ENCODE results near the gene ZFP82. TPM values are rescaled to one million over a fixed set of nuclear protein-coding genes. Genes with fewer than 3 reads are reported as not detected.

ZFP82 gene
- total RNA-seq, 1 experiment from 2014 or later = 14.9 TPM

- no peak for DNase-seq (ENCODE audit: low spot score)
- no peak for TF ChIP-seq EZH2 (IDR thresholded peaks at IDR 0.05; ENCODE audit: borderline replicate concordance, low read depth, low read length, poor library complexity, severe bottlenecking)
- Histone ChIP-seq H3K36me3 (ENCODE audit: insufficient read depth, low read length, poor library complexity, severe bottlenecking) (peaks cover 35% of the 10 kb centered on the region), H3K27ac (ENCODE audit: low read depth, low read length, poor library complexity, severe bottlenecking) (no peak overlapping the region), H3K4me3 (ENCODE audit: low read depth, low read length, poor library complexity, severe bottlenecking) (no peak overlapping the region), H3K9me3 (ENCODE audit: low read depth, low read length, poor library complexity, severe bottlenecking) (peaks cover 65% of the 10 kb centered on the region), H3K4me1 (ENCODE audit: insufficient read depth, low read length, poor library complexity, severe bottlenecking) (no peaks in the 10 kb centered on the region), H3K27me3 (replicated peaks; ENCODE audit: insufficient read depth, low read depth, low read length, poor library complexity) (no peaks in the 10 kb centered on the region)
- intact Hi-C loops (cut with micrococcal nuclease; ENCODE audit: unreplicated experiment) = no loop called here
- no TSS peak for BruUV-seq (replicated peaks)
- ChIA-PET POLR2A (ENCODE audit: low non-redundant PET) (no interaction called here), CTCF (no interaction called here)
Measured at GRCh38 chr19:36449059-36449670, 30.7 kb upstream of the ZFP82 start.

- TF ChIP-seq EZH2 (IDR thresholded peaks at IDR 0.05; ENCODE audit: borderline replicate concordance, low read depth, low read length, poor library complexity, severe bottlenecking) (no peak), CTCF (conservative IDR thresholded peaks at IDR 0.05; ENCODE audit: low read depth, low read length) (no peak)
- Histone ChIP-seq H3K9me3 (ENCODE audit: low read depth, low read length, poor library complexity, severe bottlenecking) (peaks cover 16% of the 10 kb centered on the region), H3K36me3 (ENCODE audit: insufficient read depth, low read length, poor library complexity, severe bottlenecking) (no peaks in the 10 kb centered on the region), H3K27me3 (replicated peaks; ENCODE audit: insufficient read depth, low read depth, low read length, poor library complexity) (no peaks in the 10 kb centered on the region), H3K27ac (ENCODE audit: low read depth, low read length, poor library complexity, severe bottlenecking) (no peak overlapping the region), H3K4me1 (ENCODE audit: insufficient read depth, low read length, poor library complexity, severe bottlenecking) (no peaks in the 10 kb centered on the region), H3K4me3 (ENCODE audit: low read depth, low read length, poor library complexity, severe bottlenecking) (no peak overlapping the region)
- CTCF ChIA-PET = no interaction called here
- POLR2A ChIA-PET (ENCODE audit: low non-redundant PET) = no interaction called here
- intact Hi-C loops (cut with micrococcal nuclease; ENCODE audit: unreplicated experiment) = no loop called here
- no TSS peak for BruUV-seq (replicated peaks)
- no peak for DNase-seq (ENCODE audit: low spot score)
Measured at GRCh38 chr19:36441339-36441738, 22.9 kb upstream of the ZFP82 start.

- H3K4me1 ChIP-seq (ENCODE audit: insufficient read depth, low read length, poor library complexity, severe bottlenecking) = no peaks in the 10 kb centered on the region
- no peak for DNase-seq (ENCODE audit: low spot score)
- ChIA-PET POLR2A (ENCODE audit: low non-redundant PET) (no interaction called here), CTCF (no interaction called here)
- intact Hi-C loops (cut with micrococcal nuclease; ENCODE audit: unreplicated experiment) = no loop called here
- no peaks in the 10 kb centered on the region for H3K36me3 ChIP-seq (ENCODE audit: insufficient read depth, low read length, poor library complexity, severe bottlenecking)
- no peak overlapping the region for H3K27ac ChIP-seq (ENCODE audit: low read depth, low read length, poor library complexity, severe bottlenecking)
- no peaks in the 10 kb centered on the region for H3K9me3 ChIP-seq (ENCODE audit: low read depth, low read length, poor library complexity, severe bottlenecking)
- H3K4me3 ChIP-seq (ENCODE audit: low read depth, low read length, poor library complexity, severe bottlenecking) = no peak overlapping the region
- TF ChIP-seq CTCF (conservative IDR thresholded peaks at IDR 0.05; ENCODE audit: low read depth, low read length) = no peak
- no peak for TF ChIP-seq EZH2 (IDR thresholded peaks at IDR 0.05; ENCODE audit: borderline replicate concordance, low read depth, low read length, poor library complexity, severe bottlenecking)
- no TSS peak for BruUV-seq (replicated peaks)
- no peaks in the 10 kb centered on the region for H3K27me3 ChIP-seq (replicated peaks; ENCODE audit: insufficient read depth, low read depth, low read length, poor library complexity)
Measured at GRCh38 chr19:36436531-36436930, 18.1 kb upstream of the ZFP82 start.

- CTCF ChIA-PET = no interaction called here
- no TSS peak for BruUV-seq (replicated peaks)
- intact Hi-C loops (cut with micrococcal nuclease; ENCODE audit: unreplicated experiment) = no loop called here
Measured at GRCh38 chr19:36423925-36424324, 5.5 kb upstream of the ZFP82 start.

More at GRCh38 chr19:36423925-36424324, 5.5 kb upstream of the ZFP82 start:
- Histone ChIP-seq H3K27me3 (replicated peaks; ENCODE audit: insufficient read depth, low read depth, low read length, poor library complexity) (peaks cover 16% of the 10 kb centered on the region), H3K4me1 (ENCODE audit: insufficient read depth, low read length, poor library complexity, severe bottlenecking) (no peaks in the 10 kb centered on the region), H3K27ac (ENCODE audit: low read depth, low read length, poor library complexity, severe bottlenecking) (no peak overlapping the region), H3K9me3 (ENCODE audit: low read depth, low read length, poor library complexity, severe bottlenecking) (peaks cover 8% of the 10 kb centered on the region), H3K36me3 (ENCODE audit: insufficient read depth, low read length, poor library complexity, severe bottlenecking) (no peaks in the 10 kb centered on the region), H3K4me3 (ENCODE audit: low read depth, low read length, poor library complexity, severe bottlenecking) (no peak overlapping the region)
- no peak for DNase-seq (ENCODE audit: low spot score)
- TF ChIP-seq CTCF (conservative IDR thresholded peaks at IDR 0.05; ENCODE audit: low read depth, low read length) = no peak
- no peak for TF ChIP-seq EZH2 (IDR thresholded peaks at IDR 0.05; ENCODE audit: borderline replicate concordance, low read depth, low read length, poor library complexity, severe bottlenecking)
- POLR2A ChIA-PET (ENCODE audit: low non-redundant PET) = no interaction called here

All from A673 (cell line).